ENCODE measurements around the gene RSL24D1.

DNA sequence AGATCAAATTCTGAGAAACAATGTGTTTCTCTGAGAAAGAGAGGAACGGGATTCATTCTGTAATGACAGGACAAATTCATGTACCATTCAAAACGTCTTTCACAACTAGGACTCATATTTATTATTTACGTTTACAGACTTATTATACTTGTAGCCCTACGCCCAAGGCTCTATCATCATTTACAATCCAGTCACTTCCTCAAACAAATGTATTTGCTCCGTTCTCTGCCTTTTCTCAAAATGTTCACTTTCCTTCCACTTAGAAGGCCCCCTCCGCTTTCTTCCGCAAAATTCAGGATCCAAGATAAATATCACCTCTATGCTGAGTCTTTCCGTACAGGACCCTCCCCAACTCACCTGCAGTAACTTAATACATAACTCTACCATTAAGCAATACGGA, 745 bp downstream of the RSL24D1 start:
- TF ChIP-seq, protein P1, sequence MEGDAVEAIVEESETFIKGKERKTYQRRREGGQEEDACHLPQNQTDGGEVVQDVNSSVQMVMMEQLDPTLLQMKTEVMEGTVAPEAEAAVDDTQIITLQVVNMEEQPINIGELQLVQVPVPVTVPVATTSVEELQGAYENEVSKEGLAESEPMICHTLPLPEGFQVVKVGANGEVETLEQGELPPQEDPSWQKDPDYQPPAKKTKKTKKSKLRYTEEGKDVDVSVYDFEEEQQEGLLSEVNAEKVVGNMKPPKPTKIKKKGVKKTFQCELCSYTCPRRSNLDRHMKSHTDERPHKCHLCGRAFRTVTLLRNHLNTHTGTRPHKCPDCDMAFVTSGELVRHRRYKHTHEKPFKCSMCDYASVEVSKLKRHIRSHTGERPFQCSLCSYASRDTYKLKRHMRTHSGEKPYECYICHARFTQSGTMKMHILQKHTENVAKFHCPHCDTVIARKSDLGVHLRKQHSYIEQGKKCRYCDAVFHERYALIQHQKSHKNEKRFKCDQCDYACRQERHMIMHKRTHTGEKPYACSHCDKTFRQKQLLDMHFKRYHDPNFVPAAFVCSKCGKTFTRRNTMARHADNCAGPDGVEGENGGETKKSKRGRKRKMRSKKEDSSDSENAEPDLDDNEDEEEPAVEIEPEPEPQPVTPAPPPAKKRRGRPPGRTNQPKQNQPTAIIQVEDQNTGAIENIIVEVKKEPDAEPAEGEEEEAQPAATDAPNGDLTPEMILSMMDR (IDR thresholded peaks at IDR 0.05), result no peak
- no peak for TF ChIP-seq POLR2A (IDR thresholded peaks at IDR 0.05)
